Activated naive CD4-positive, alpha-beta T cell treated with anti-CD3 and anti-CD28 coated beads, Interleukin-2, amount 10 ng/mL, durations not matched to agents 7 days and 5 days (primary cell): Measurements from ENCODE around the gene TMEM51.

ENCODE experiments used
- CTCF ChIA-PET: fragments of 350-600 bp; sonication (Branson Sonifier 250); formaldehyde crosslinking; loops from one replicate; lab custom pipeline; 2021; ENCODE audit warnings: antibody characterized with exemption; lab: Charles Lee
- DNase-seq: peaks from one replicate; pipeline ENCODE4 v3.0.0-alpha.2; 2020
- H3K27ac Mint-ChIP-seq: one replicate; pipeline ENCODE4 v1.8.0; 2021; ENCODE audit warnings: mild to moderate bottlenecking, moderate library complexity, mixed read lengths
- H3K27me3 Mint-ChIP-seq: one replicate; pipeline ENCODE4 v1.8.0; 2021; ENCODE audit warnings: mild to moderate bottlenecking, mixed read lengths
- H3K36me3 Mint-ChIP-seq: one replicate; pipeline ENCODE4 v1.8.0; 2021; ENCODE audit warnings: mixed read lengths
- H3K4me1 Mint-ChIP-seq: one replicate; pipeline ENCODE4 v1.8.0; 2021; ENCODE audit warnings: mixed read lengths
- H3K4me3 Mint-ChIP-seq: one replicate; pipeline ENCODE4 v1.8.0; 2021; ENCODE audit warnings: mild to moderate bottlenecking, moderate library complexity, mixed read lengths
- H3K9me3 Mint-ChIP-seq: one replicate; pipeline ENCODE4 v1.8.0; 2021; ENCODE audit warnings: mixed read lengths

TMEM51 gene

DNA sequence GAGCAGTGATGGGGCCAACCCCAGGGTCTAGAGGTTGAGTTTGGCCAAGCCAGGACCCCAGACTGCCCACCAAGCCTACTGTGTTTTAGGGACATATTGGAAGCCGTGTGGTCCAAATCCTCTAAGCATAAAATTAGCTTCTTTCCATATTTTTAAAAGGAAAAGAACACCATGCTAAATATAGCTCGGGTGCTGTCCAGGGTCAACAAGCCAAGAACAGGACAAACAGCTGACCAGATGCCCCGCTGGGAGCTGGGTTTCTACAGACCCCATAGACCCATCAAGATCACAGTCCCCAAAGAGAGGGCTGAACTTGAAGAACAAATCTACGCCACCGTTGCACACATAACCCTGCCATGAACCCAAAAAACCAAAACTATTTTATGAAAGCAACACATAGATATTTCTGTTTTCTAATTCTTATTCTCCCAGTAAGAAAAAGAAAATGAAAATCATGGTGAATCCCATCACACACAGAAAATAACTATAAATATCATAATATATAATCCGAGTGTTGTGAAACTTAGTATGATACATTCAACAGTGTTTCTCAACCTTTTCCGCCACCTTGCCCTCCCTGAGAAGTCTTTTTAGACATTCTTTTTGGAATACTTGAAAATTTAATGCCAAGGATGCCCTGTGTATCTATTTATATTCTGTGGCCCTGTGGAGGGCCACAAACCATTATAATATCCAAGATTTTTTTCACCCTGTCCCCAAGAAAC, 57.3 kb downstream of the TMEM51 start:
- Mint-ChIP-seq H3K4me3 (no peak overlapping the region), H3K36me3 (no peaks in the 10 kb centered on the region), H3K4me1 (no peaks in the 10 kb centered on the region), H3K27ac (no peak overlapping the region), H3K9me3 (no peaks in the 10 kb centered on the region), H3K27me3 (peaks cover 45% of the 10 kb centered on the region)
- CTCF ChIA-PET, result no interaction called here
- DNase-seq, result no peak

DNA sequence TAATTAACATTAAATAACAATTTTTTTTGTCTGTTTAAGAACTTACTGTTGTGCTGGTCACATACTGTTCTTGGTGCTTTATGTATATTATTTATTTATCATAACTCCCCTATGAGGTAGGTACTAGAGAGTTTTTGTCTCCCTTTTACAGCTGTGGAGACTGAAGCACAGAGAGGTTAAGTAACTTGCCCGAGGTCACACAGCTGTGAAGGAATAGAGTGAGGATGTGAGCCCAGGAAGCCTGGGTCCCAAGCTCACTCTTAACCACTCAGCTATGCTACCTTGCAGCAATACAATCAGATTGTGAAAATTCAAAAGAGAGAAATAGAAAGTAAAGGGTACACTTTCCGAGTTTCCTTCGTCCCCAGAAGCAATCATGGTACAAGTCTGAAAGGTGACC, 57.9 kb downstream of the TMEM51 start:
- Mint-ChIP-seq H3K4me1 (no peaks in the 10 kb centered on the region), H3K9me3 (no peaks in the 10 kb centered on the region), H3K4me3 (no peak overlapping the region), H3K27me3 (peaks cover 43% of the 10 kb centered on the region), H3K36me3 (no peaks in the 10 kb centered on the region), H3K27ac (no peak overlapping the region)
- CTCF ChIA-PET, result interaction anchor here (1.0 kb wide), 1 partner anchor 83 kb away, joined by 3 read pairs; no protein-coding TSS in a partner anchor
- no peak for DNase-seq

DNA sequence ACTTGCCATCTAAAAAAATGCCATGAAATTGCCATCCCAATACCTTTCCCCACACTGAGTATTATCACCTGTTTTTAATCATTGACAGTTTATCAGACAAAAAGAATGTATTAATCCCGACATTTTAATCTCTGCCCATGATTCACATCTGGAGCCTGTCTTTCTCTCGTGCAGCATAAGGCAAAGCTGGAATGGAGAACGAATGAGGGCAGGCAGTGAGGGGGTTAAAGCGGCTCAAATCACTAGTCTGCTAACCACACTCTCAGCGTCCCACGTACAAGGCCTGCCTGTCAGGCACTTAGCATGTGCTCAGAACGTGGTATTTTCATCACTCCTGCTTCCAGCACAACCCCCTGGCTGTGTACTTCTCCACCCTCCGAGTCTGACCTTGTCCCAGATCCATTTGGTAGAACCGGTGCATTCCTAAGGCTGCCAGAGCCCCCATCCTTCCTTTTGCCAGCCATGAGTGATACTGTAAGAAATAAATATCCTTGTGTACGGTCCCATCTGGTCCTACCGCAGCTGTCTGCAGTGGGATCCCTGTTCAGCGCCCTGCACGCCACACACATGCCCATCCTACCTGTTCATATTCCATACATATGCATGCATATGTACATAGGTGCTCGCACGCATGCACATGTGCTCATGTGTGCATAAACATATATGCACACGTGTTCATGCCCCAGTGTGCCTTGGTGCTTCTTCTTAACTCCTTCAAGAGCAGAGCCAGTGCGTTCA, 58.8 kb downstream of the TMEM51 start:
- no peak for DNase-seq
- Mint-ChIP-seq H3K9me3 (no peaks in the 10 kb centered on the region), H3K4me1 (no peaks in the 10 kb centered on the region), H3K27me3 (peaks cover 38% of the 10 kb centered on the region), H3K4me3 (no peak overlapping the region), H3K27ac (no peak overlapping the region), H3K36me3 (no peaks in the 10 kb centered on the region)
- CTCF ChIA-PET, result interaction anchor here (1.0 kb wide), 1 partner anchor 84 kb away, joined by 3 read pairs; no protein-coding TSS in a partner anchor

DNA sequence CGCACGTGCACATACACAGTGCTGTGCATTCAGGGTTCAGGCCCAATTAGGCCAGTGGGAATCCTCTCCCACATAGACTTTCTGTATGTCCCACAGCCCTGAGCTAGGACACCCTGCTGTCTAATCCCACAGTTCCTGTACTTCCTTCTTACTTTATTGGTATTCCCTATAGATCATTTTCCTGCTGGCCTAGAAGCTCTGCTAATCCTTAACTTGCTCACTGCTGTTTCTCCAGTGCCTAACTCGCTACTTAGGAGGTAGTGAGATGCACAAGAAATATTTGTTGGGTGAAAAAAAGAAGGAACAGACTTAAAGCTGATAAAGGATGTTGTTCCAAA, 59.4 kb downstream of the TMEM51 start:
- Mint-ChIP-seq H3K9me3 (no peaks in the 10 kb centered on the region), H3K36me3 (no peaks in the 10 kb centered on the region), H3K27me3 (peaks cover 40% of the 10 kb centered on the region), H3K4me1 (peaks cover 2% of the 10 kb centered on the region), H3K27ac (no peak overlapping the region), H3K4me3 (no peak overlapping the region)
- CTCF ChIA-PET, result interaction anchor here (1.3 kb wide), 1 partner anchor 84 kb away, joined by 4 read pairs; no protein-coding TSS in a partner anchor
- no peak for DNase-seq

DNA sequence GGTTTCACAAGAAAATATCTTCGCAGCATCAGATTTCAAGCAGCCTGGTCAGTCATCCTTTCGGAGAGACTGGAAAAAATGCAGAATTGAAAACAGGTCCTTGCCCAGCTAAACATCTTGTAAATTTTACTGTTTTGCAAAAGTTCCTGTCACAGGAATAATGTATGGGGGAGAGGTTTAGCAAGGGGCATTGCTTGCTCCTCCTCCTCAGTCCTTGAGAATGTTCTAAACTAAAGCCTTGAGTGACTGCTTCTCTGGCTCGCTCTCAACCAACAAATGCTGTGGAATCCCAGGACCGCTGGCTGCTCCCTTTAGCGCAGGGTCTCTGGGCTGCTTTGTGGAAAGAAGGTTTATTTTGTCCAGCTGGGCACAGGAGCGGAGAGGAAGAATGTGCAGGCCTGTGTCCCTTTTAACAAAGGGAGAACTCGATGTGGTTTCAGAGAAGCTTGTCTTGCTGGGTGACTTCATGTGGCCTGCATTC, 59.8 kb downstream of the TMEM51 start:
- no peak for DNase-seq
- Mint-ChIP-seq H3K4me1 (peaks cover 5% of the 10 kb centered on the region), H3K27ac (no peak overlapping the region), H3K9me3 (no peaks in the 10 kb centered on the region), H3K36me3 (no peaks in the 10 kb centered on the region), H3K27me3 (peaks cover 43% of the 10 kb centered on the region), H3K4me3 (no peak overlapping the region)
- CTCF ChIA-PET, result interaction anchor here (1.3 kb wide), 1 partner anchor 85 kb away, joined by 4 read pairs; no protein-coding TSS in a partner anchor

DNA sequence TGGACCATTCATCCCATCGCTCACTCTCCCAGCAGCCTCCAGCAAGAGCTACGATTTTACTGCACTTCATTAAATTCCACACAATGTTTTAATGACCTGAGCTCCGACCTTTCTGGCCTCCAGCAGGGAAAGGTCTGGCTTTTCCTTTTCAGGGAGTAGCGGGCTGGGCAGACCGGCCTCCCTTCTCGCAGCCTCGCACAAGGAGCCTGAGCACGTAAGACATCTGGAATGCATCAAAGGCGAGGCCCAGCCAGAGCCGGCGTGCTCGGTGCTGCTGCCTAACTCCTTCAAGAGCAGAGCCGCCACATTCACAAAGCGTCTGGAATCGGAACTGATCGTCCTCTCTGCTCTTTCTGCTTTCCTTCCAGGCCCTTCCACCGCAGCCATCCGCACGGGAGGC, 61.0 kb downstream of the TMEM51 start:
- H3K9me3 Mint-ChIP-seq, result no peaks in the 10 kb centered on the region
- CTCF ChIA-PET, result no interaction called here
- H3K36me3 Mint-ChIP-seq, result no peaks in the 10 kb centered on the region

DNA sequence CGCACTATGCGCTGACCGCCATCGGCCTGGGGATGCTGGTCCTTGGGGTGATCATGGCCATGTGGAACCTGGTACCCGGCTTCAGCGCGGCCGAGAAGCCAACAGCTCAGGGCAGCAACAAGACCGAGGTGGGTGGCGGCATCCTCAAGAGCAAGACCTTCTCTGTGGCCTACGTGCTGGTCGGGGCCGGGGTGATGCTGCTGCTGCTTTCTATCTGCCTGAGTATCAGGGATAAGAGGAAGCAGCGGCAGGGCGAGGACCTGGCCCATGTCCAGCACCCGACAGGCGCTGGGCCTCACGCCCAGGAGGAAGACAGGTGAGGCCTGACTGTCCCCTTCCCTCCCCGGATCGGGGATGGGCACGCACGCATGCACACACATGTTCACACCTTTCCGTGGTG, 61.6 kb downstream of the TMEM51 start:
- H3K36me3 Mint-ChIP-seq, result no peaks in the 10 kb centered on the region
- H3K9me3 Mint-ChIP-seq, result no peaks in the 10 kb centered on the region
- peaks cover 55% of the 10 kb centered on the region for H3K27me3 Mint-ChIP-seq
- DNase-seq, result no peak
- CTCF ChIA-PET, result no interaction called here
- H3K4me3 Mint-ChIP-seq, result no peak overlapping the region
- no peak overlapping the region for H3K27ac Mint-ChIP-seq
- H3K4me1 Mint-ChIP-seq, result peaks cover 9% of the 10 kb centered on the region

More for the DNA sequence above, 61.0 kb downstream of the TMEM51 start:
- Mint-ChIP-seq H3K4me1 (peaks cover 9% of the 10 kb centered on the region), H3K27ac (no peak overlapping the region), H3K4me3 (no peak overlapping the region), H3K27me3 (peaks cover 54% of the 10 kb centered on the region)
- no peak for DNase-seq

DNA sequence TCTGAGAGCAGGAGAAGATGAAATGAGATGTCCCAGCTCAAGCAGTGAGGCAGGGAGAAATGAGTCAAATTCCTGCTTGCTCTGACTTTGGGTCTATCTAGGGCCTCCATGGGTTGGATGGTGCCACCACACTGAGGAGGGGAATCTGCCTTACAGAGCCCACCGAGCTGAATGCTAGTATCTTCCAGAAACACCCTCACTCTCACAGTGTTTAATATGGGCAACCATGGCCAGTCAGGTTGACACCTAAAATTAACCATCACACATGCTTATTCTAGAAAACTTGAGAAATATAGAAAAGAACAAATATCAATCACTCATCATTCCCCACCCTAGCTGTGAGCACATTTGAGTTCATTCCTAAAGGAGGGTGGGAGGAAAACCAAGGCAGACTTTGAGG, 64.1 kb downstream of the TMEM51 start:
- Mint-ChIP-seq H3K27me3 (peaks cover 64% of the 10 kb centered on the region), H3K4me1 (peaks cover 9% of the 10 kb centered on the region), H3K4me3 (no peak overlapping the region), H3K27ac (no peak overlapping the region), H3K36me3 (no peaks in the 10 kb centered on the region), H3K9me3 (no peaks in the 10 kb centered on the region)
- CTCF ChIA-PET, result no interaction called here
- no peak for DNase-seq

DNA sequence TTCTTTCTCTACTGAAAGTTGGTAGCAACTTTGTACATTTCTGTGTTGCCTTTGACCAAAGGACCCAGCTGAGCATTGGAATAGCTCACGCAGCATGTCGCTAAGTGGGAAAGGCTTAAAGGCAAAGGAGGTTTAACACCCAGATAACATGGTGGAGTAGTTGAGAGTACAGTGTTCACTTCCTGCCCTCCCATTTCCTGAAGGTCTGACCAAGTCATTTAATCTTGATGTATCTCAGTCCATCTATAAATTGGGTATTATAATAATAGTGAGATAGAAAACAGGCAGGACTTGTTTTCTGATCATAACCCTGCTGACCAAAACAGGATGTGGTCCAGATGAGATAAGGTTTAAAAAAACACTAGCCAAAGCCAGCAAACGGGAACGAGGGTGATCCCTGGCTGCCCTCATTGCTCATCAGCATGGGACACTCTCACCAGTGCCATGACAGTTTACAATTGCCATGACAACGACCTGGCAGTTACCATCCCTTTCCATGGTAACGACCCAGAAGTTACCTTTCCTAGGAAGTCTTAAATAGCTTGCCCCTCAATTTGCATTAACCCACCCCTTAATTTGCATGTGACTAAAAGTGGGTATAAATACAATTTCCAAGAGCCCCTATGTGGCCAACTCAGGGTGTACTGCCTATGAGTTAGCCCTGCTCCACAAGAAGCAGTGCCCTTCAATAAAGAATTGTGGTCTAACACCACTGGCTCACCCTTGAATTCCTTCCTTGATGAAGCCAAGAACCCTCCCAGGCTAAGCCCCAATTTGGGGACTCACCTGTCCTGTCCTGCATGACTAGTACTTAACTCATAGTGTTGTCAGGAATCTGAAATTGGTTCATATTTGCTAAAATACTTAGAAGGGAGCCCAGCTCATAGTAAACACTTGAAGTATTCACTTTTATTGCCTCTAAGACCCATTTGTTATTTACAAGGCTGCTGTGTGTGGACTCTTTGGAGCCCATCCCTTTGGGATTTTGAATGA, 65.0 kb downstream of the TMEM51 start:
- Mint-ChIP-seq H3K36me3 (no peaks in the 10 kb centered on the region), H3K27me3 (peaks cover 67% of the 10 kb centered on the region), H3K4me3 (no peak overlapping the region), H3K27ac (no peak overlapping the region), H3K4me1 (peaks cover 9% of the 10 kb centered on the region), H3K9me3 (no peaks in the 10 kb centered on the region)
- no peak for DNase-seq
- CTCF ChIA-PET, result no interaction called here

DNA sequence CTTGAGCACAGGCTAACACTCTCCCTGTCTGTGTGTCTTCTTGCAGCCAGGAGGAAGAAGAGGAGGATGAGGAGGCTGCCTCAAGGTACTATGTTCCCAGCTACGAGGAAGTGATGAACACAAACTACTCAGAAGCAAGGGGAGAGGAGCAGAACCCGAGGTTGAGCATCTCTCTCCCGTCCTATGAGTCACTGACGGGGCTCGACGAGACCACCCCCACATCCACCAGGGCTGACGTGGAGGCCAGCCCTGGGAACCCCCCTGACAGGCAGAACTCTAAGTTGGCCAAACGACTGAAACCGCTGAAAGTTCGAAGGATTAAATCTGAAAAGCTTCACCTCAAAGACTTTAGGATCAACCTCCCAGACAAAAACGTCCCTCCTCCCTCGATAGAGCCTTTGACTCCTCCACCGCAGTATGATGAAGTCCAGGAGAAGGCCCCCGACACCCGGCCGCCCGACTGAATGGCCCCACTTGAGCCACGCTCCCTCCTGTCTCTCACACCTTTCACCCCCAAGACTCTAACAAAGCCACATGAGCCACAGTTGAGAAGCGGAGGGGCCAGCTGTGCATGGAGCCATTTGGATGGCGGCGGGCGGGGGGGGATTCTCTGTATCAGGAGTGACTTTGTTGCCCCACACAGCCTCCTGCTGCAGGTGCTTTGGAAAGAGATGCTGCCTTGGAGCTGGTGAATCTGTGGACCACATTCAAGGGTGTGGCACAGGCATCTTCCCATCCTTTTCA, 65.9 kb downstream of the TMEM51 start:
- peaks cover 66% of the 10 kb centered on the region for H3K27me3 Mint-ChIP-seq
- H3K27ac Mint-ChIP-seq, result no peak overlapping the region
- DNase-seq, result no peak
- peaks cover 9% of the 10 kb centered on the region for H3K4me1 Mint-ChIP-seq
- H3K9me3 Mint-ChIP-seq, result no peaks in the 10 kb centered on the region
- CTCF ChIA-PET, result no interaction called here
- no peak overlapping the region for H3K4me3 Mint-ChIP-seq
- H3K36me3 Mint-ChIP-seq, result no peaks in the 10 kb centered on the region

DNA sequence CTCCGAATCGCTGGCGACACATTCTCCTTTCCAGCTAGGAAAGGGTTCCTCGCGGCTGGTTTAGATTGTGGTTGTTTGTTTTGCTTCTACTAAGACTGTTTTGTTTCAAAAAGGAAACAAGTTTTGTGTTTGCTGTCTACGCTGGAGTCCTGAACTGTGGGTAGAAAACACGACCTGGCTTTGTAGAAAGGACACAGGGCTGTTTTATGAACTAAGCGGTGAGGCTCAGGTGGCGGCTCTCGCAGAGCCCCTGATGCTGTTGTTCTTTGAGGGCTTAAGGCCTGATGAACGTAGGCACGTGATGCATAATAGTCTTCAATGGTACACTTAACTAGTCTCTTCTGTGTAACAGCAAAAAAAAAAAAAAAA, 66.5 kb downstream of the TMEM51 start:
- DNase-seq, result no peak
- Mint-ChIP-seq H3K27me3 (peaks cover 68% of the 10 kb centered on the region), H3K27ac (no peak overlapping the region), H3K4me1 (peaks cover 9% of the 10 kb centered on the region), H3K9me3 (no peaks in the 10 kb centered on the region), H3K36me3 (no peaks in the 10 kb centered on the region), H3K4me3 (no peak overlapping the region)
- CTCF ChIA-PET, result no interaction called here

DNA sequence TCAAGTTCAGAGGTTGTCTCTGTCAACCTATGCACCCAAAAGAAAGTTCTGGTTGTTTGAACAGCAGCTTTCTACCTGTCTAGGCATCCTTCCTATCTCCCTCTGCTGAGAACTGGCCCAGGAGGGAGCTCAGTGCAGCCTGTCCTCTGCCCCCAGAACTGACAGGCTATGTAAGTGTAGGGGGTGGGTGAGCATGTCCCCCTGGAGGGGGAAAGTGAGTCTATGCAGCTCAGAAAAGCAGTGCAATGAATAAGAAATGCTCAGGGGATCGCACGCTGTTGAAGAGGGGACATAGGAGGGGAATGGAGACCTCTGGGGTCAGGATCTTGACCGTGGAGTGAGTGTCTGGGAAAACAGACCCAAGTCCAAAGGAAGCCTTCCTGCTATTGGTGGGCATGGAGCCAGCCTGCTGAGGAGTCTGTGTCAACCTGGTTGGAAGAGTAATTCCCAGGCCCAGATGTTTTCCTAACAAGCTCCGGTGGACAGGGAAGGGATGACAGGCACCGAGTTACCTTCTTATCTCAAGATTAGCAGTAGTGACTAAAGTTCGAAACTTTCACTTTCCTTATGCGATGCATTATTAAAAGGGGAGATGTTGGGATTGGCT, 67.4 kb downstream of the TMEM51 start:
- no peak for DNase-seq
- peaks cover 68% of the 10 kb centered on the region for H3K27me3 Mint-ChIP-seq

DNA sequence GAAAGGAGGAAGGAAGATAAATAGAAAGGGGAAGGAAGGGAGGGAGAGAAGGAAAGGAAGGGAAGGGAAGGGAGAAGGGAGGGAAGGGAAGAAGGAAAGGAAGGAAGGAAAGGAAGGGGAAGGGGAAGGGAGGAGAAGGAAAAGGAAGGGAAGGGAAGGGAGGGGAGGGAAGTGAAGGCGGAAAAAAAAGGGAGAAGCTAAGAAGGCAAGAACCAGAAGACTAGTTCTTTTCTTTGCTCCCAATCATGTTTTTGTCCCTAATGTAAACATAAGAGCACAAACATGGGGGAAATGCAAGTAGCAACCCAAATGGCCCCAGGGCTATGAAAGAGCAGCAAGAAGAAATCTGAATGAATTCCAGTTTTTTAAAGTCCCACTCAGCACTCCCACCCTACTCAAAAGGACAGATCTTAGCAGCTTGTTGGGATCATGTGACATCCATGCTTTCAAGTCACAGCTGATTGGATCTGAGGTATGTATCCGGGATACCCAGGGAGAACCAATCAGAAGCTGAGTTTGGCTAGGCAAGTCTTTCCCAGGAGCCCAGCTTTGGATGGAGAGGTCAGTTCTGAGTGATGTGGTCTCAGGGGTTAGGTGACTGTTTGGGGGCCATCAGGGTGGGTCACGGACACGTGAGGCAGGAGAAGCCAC, 69.2 kb downstream of the TMEM51 start:
- CTCF ChIA-PET, result no interaction called here
- H3K27me3 Mint-ChIP-seq, result peaks cover 74% of the 10 kb centered on the region
- H3K4me1 Mint-ChIP-seq, result peaks cover 8% of the 10 kb centered on the region
- no peak overlapping the region for H3K27ac Mint-ChIP-seq
- H3K4me3 Mint-ChIP-seq, result no peak overlapping the region
- no peaks in the 10 kb centered on the region for H3K36me3 Mint-ChIP-seq
- H3K9me3 Mint-ChIP-seq, result no peaks in the 10 kb centered on the region
- no peak for DNase-seq

More for the DNA sequence above, 67.4 kb downstream of the TMEM51 start:
- CTCF ChIA-PET, result no interaction called here
- no peaks in the 10 kb centered on the region for H3K36me3 Mint-ChIP-seq
- no peaks in the 10 kb centered on the region for H3K9me3 Mint-ChIP-seq
- H3K4me3 Mint-ChIP-seq, result no peak overlapping the region
- H3K27ac Mint-ChIP-seq, result no peak overlapping the region
- peaks cover 9% of the 10 kb centered on the region for H3K4me1 Mint-ChIP-seq
